GM23338 (cell line): ENCODE data around the gene ASB3. TPM values are rescaled to one million over a fixed set of nuclear protein-coding genes. Genes with fewer than 3 reads are reported as not detected.
"Not testable (repeated sequence)": the region's sequence is repeated elsewhere in the genome, so short reads cannot be mapped to it uniquely, and the experiment has no call there.

Experiments used
- ATAC-seq: fragments of 200-7000 bp; cut with Tn5 transposase; 3 replicates; pipeline ENCODE4 v1.9.1; 2020
- DNase-seq: peaks from one replicate; pipeline ENCODE4 v3.0.0-alpha.2; 2015; ENCODE audit warnings: low spot score
- H2AFZ ChIP-seq: fragments of 200-600 bp; sonication (generic); 2 replicates; pipeline ENCODE4 v1.8.0; 2016; ENCODE audit warnings: antibody characterized with exemption, mild to moderate bottlenecking, moderate library complexity
- H3F3A ChIP-seq: fragments of 200-600 bp; sonication (generic); replicated peaks from 2 replicates; pipeline ENCODE4 v1.8.0; 2017; ENCODE audit warnings: antibody characterized with exemption, mixed run types, low read depth
- H3K27ac ChIP-seq: fragments of 200-600 bp; sonication (generic); 2 replicates; pipeline ENCODE4 v1.6.1; 2016; ENCODE audit warnings: low read depth
- H3K27me3 ChIP-seq: fragments of 200-600 bp; sonication (generic); 2 replicates; pipeline ENCODE4 v1.8.0; 2016; ENCODE audit warnings: mild to moderate bottlenecking, mixed run types, moderate library complexity; ENCODE audit not compliant: insufficient read depth
- H3K36me3 ChIP-seq: fragments of 200-600 bp; sonication (generic); 2 replicates; pipeline ENCODE4 v1.8.0; 2016; ENCODE audit warnings: mild to moderate bottlenecking; ENCODE audit not compliant: insufficient read depth
- H3K4me1 ChIP-seq: fragments of 200-600 bp; sonication (generic); 2 replicates; pipeline ENCODE4 v1.8.0; 2016; ENCODE audit warnings: mild to moderate bottlenecking, moderate library complexity; ENCODE audit not compliant: insufficient read depth
- H3K4me2 ChIP-seq: fragments of 200-600 bp; sonication (generic); 2 replicates; pipeline ENCODE4 v1.7.1; 2017; ENCODE audit warnings: mixed run types
- H3K4me3 ChIP-seq: fragments of 200-600 bp; sonication (generic); 2 replicates; pipeline ENCODE4 v1.6.1; 2016; ENCODE audit warnings: mixed run types
- H3K79me2 ChIP-seq: fragments of 200-600 bp; sonication (generic); replicated peaks from 2 replicates; pipeline ENCODE4 v1.8.0; 2017; ENCODE audit warnings: mild to moderate bottlenecking; ENCODE audit not compliant: insufficient read depth
- H3K9me2 ChIP-seq: fragments of 200-600 bp; sonication (generic); 2 replicates; pipeline ENCODE4 v1.8.0; 2017; ENCODE audit not compliant: insufficient read depth
- H4K20me1 ChIP-seq: fragments of 200-600 bp; sonication (generic); replicated peaks from 2 replicates; pipeline ENCODE4 v1.8.0; 2017; ENCODE audit warnings: mild to moderate bottlenecking; ENCODE audit not compliant: insufficient read depth
- H3K27ac Mint-ChIP-seq: 2 replicates; pipeline ENCODE4 v1.8.0; 2020; ENCODE audit warnings: inconsistent platforms, mild to moderate bottlenecking, moderate library complexity, mixed read lengths
- H3K27me3 Mint-ChIP-seq: 3 replicates; pipeline ENCODE4 v1.8.0; 2022; ENCODE audit warnings: low read depth, mild to moderate bottlenecking, moderate library complexity, mixed read lengths, inconsistent platforms; ENCODE audit not compliant: insufficient read depth, poor library complexity
- H3K36me3 Mint-ChIP-seq: 3 replicates; pipeline ENCODE4 v1.8.0; 2021; ENCODE audit warnings: low read depth, mild to moderate bottlenecking, inconsistent platforms, moderate library complexity, mixed read lengths
- H3K4me1 Mint-ChIP-seq: 3 replicates; pipeline ENCODE4 v1.8.0; 2020; ENCODE audit warnings: mild to moderate bottlenecking, inconsistent platforms, mixed read lengths
- H3K4me3 Mint-ChIP-seq: 3 replicates; pipeline ENCODE4 v1.8.0; 2021; ENCODE audit warnings: moderate library complexity, mild to moderate bottlenecking, inconsistent platforms, mixed read lengths
- H3K9me3 Mint-ChIP-seq: 3 replicates; pipeline ENCODE4 v1.8.0; 2020; ENCODE audit warnings: moderate library complexity, mild to moderate bottlenecking, inconsistent platforms, mixed read lengths
- ZNF331 ChIP-seq: fragments of 250-450 bp; sonication (Bioruptor Pico); IDR thresholded peaks from 2 replicates; pipeline ENCODE4 v1.5.0; 2020; ENCODE audit warnings: low read depth, mild to moderate bottlenecking, moderate library complexity
- ZNF462 ChIP-seq: fragments of 250-450 bp; sonication (Bioruptor Pico); IDR thresholded peaks from 2 replicates; pipeline ENCODE4 v1.5.0; 2020; ENCODE audit warnings: mild to moderate bottlenecking, moderate library complexity
- polyA plus RNA-seq: library from polyadenylated mRNA; unstranded; fragments of >200 nt; fragmentation: Nextera tagmentation; extraction: Ambion mirVana; gene quantifications from 2 replicates; pipeline ENCODE4 v1.2.1, GENCODE V29; 2016
- total RNA-seq: library from RNA; depleted of rRNA; stranded (reverse); fragments of >200 nt; shearing (Covaris generic); gene quantifications from 2 replicates; pipeline ENCODE4 v1.2.3, GENCODE V29; 2014

ASB3 gene
- total and polyA plus RNA-seq, 2 experiments from 2014 or later, result 22.4 to 30.5 TPM

GRCh38 chr2:53786705-53787613 lies at the start of gene ASB3, which contains the start of gene ERLEC1 (continued):
- TF ChIP-seq ZNF462 (CRISPR knock-in tag) (no peak), ZNF331 (CRISPR knock-in tag) (no peak)

GRCh38 chr2:53829980-53830290 lies 43.2 kb upstream of the ASB3 start:
- H4K20me1 ChIP-seq, H3K4me3 ChIP-seq, H3K9me2 ChIP-seq, H3K36me3 Mint-ChIP-seq, H3K27me3 ChIP-seq, H3K4me3 Mint-ChIP-seq, H3K27ac Mint-ChIP-seq, DNase-seq, H3K9me3 Mint-ChIP-seq, H3K27ac ChIP-seq, H3K36me3 ChIP-seq, H3K79me2 ChIP-seq, H3F3A ChIP-seq, ATAC-seq, H3K4me2 ChIP-seq, H2AFZ ChIP-seq, H3K27me3 Mint-ChIP-seq: not testable (repeated sequence)
- H3K4me1 ChIP-seq, result peaks cover 20% of the 10 kb centered on the region
- H3K4me1 Mint-ChIP-seq, result peaks cover 29% of the 10 kb centered on the region
